K562 treated with DMSO at 1 percent for 12 hours (cell line): Measurements from ENCODE around the gene ALG6. TPM values are rescaled to one million over a fixed set of nuclear protein-coding genes. Genes with fewer than 3 reads are reported as not detected.

ENCODE experiments used
- total RNA-seq: library from RNA; unstranded; fragments of 300-600 nt; gene quantifications from 2 replicates; pipeline ENCODE4 v1.2.3, GENCODE V29; 2022; ENCODE audit not compliant: insufficient read depth

ALG6 gene
- 7.7 and 12.6 TPM in 2 replicates for total RNA-seq

DNA sequence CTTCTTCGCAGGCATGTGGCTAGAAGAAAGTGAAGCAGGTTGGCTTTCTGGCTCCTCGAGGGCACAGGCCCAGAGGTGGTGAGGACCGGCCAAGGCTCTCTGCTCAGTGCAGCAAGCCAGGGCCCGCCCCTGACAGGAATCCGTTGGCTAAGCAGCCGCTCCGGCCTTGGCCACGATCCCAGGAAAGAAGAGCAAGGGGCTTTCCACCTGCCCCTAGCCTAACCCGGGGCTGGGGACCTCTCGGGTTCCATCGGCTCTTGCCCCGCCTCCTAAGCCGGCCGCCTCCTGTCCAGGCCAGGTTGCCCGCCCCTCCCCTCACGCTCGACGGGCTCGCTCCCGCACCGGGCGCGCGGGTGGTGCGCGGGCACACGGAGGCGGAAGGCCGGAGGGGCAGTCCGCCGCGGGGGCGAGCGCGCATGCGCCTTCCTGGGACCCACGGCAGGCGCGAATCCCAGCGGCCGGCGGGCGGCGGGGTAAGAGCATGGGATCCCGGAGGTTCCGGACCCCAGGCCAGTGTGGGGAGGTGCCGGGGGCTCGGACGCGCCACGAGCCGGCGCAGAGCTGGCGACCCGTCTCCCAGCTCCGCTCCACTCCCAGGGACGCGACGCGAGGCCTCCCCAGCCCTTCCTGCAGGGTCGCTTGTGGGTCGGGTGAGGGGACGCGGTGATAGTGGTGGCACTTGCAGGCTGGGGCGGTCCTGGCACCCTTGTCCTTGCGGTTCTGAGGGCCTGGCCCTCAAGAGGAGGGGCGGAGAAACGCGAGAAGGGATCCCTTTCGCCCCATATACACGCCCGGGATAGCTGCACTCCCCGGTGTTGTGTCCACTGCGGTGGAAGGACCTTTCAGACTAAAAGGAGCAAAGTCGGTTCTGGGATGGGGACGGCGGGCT, at the start of gene ALG6:
Gene ALG6 (plus strand): TSS at position 413 of the 889 bp plus-strand sequence. CDS start 3,351 bp downstream, outside the sequence.

DNA sequence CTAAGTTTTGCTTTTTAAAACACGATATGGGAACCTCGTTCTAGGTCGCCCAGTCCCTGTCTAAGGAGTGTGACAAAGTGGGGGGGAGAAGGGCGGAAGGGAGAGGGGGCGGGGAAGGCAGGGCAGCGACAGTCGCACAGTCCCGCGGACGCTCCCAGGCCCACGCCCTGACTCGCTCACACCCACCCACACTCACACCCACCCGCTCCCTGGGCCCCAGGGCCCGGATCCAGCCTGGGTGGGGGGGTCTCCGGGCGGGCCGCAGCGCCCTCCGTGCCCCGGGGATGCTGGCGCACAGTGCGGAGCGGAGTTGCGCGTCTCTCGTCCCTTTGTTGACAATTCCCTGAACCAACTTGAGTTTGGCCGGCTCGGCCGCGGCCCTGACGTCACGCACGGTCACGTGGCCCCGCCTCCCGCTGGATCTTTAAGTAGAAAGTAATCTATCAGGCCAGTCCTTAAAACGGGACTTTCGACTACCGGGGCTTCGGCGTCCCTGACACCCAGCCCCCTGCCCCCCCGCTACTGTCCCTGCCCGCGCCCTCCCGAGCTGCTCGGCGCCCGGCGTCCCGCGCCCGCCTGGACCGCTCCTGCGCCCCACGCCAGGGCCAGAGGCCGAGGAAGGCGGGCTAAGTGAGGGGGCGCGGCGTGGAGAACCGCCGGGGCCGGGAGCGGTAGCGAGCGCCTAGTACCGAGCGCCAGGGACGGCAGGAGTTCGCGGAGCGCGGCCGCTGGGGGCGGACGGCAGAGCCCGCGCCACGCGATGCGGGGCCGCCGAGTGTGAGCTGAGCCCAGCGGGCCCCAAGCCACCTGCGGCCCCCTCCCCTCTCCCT, 45.1 kb upstream of the ALG6 start, which contains the start of gene FOXD3:
Gene FOXD3 (plus strand): TSS at position 454 of the 830 bp plus-strand sequence. CDS start 492 bp downstream, outside the sequence.

Other genes with a start within 250 kb of the ALG6 start
- gene FOXD3, start 45.1 kb upstream of the ALG6 start, total RNA-seq: 3.2 and 3.4 TPM in 2 replicates
- gene ITGB3BP, start 155.6 kb downstream of the ALG6 start, total RNA-seq: 45.7 and 78.5 TPM in 2 replicates
- 3.3 and 3.8 TPM in 2 replicates for gene EFCAB7, start 155.9 kb downstream of the ALG6 start, total RNA-seq
- not detected in 2 replicates for gene PGM1, start 225.8 kb downstream of the ALG6 start, total RNA-seq